NCI-H1092 (cell line): ENCODE results near the gene PMEPA1.

Experiments
- DNase-seq: peaks from one replicate; lab custom pipeline; 2025; lab: John Stamatoyannopoulos, UW

PMEPA1 gene

GRCh38 chr20:57711311-57711712 is 1.5 kb upstream of the PMEPA1 start:
- no peak for DNase-seq

GRCh38 chr20:57710841-57711240 is 1.0 kb upstream of the PMEPA1 start:
- no peak for DNase-seq

GRCh38 chr20:57708694-57709673 is 831 bp downstream of the PMEPA1 start:
- DNase-seq: no peak

GRCh38 chr20:57707849-57708693 is 1.7 kb downstream of the PMEPA1 start:
- no peak for DNase-seq

GRCh38 chr20:57707320-57707719 is 2.5 kb downstream of the PMEPA1 start:
- DNase-seq: no peak

GRCh38 chr20:57705127-57705899 is 4.5 kb downstream of the PMEPA1 start:
- no peak for DNase-seq

- DNase-seq: no peak
Measured at GRCh38 chr20:57704245-57704644, 5.6 kb downstream of the PMEPA1 start.

- no peak for DNase-seq
Measured at GRCh38 chr20:57703013-57703412, 6.8 kb downstream of the PMEPA1 start.

- no peak for DNase-seq
Measured at GRCh38 chr20:57702521-57702920, 7.3 kb downstream of the PMEPA1 start.

GRCh38 chr20:57702091-57702490 is 7.7 kb downstream of the PMEPA1 start:
- DNase-seq: no peak

- no peak for DNase-seq
Measured at GRCh38 chr20:57701651-57702050, 8.2 kb downstream of the PMEPA1 start.

GRCh38 chr20:57701090-57701489 is 8.7 kb downstream of the PMEPA1 start:
- DNase-seq: no peak

- DNase-seq: no peak
Measured at GRCh38 chr20:57699395-57699794, 10.4 kb downstream of the PMEPA1 start.

- DNase-seq: no peak
Measured at GRCh38 chr20:57698867-57699275, 10.9 kb downstream of the PMEPA1 start.

- no peak for DNase-seq
Measured at GRCh38 chr20:57698116-57698866, 11.5 kb downstream of the PMEPA1 start.

- no peak for DNase-seq
Measured at GRCh38 chr20:57697543-57697942, 12.3 kb downstream of the PMEPA1 start.

GRCh38 chr20:57696401-57696961 is 13.3 kb downstream of the PMEPA1 start:
- no peak for DNase-seq

- no peak for DNase-seq
Measured at GRCh38 chr20:57695940-57696339, 13.9 kb downstream of the PMEPA1 start.

- no peak for DNase-seq
Measured at GRCh38 chr20:57695012-57695411, 14.8 kb downstream of the PMEPA1 start.

- DNase-seq: no peak
Measured at GRCh38 chr20:57694481-57694880, 15.3 kb downstream of the PMEPA1 start.
